Coronary artery (tissue), 2 donors: ENCODE data around the gene GRIA1.

Experiments
- DNase-seq: peaks from one replicate; pipeline ENCODE4 v3.0.0-alpha.2; 2017; ENCODE audit warnings: low spot score
- H3K27ac ChIP-seq, 2 donors: fragments of 200-600 bp; sonication (generic); one replicate each; pipeline ENCODE4 v1.5.1; 2016 to 2019
- H3K4me3 ChIP-seq: fragments of 200-600 bp; sonication (generic); 2 replicates; pipeline ENCODE4 v1.5.1; 2016; ENCODE audit warnings: mild to moderate bottlenecking, moderate library complexity
- TF ChIP-seq, protein P1 (sequence below): fragments of 200-600 bp; sonication (generic); IDR thresholded peaks from one replicate; pipeline ENCODE4 v1.5.1; 2019; ENCODE audit warnings: antibody characterized with exemption

GRIA1 gene

DNA sequence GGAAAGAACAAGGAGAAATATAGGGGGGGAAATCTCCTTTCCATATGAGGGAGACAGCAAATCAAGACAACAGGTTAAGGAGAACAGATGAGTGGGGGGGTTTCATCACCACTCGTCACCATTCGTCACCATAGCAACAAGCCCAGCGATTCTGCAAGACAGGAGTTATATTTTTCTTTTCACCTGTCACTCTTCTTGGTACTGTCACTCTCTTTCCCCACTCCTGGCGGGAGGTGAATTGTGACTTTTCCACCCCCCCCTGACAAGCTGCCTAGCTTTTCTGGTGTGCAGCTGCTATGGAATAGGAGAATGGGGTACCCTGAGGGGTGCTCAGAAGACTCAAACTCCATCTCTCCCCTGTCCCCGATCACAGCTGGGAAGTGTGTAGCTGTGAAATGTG is 308.4 kb downstream of the GRIA1 start:
- TF ChIP-seq, protein P1, sequence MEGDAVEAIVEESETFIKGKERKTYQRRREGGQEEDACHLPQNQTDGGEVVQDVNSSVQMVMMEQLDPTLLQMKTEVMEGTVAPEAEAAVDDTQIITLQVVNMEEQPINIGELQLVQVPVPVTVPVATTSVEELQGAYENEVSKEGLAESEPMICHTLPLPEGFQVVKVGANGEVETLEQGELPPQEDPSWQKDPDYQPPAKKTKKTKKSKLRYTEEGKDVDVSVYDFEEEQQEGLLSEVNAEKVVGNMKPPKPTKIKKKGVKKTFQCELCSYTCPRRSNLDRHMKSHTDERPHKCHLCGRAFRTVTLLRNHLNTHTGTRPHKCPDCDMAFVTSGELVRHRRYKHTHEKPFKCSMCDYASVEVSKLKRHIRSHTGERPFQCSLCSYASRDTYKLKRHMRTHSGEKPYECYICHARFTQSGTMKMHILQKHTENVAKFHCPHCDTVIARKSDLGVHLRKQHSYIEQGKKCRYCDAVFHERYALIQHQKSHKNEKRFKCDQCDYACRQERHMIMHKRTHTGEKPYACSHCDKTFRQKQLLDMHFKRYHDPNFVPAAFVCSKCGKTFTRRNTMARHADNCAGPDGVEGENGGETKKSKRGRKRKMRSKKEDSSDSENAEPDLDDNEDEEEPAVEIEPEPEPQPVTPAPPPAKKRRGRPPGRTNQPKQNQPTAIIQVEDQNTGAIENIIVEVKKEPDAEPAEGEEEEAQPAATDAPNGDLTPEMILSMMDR = no peak
- no peak for DNase-seq
- Histone ChIP-seq H3K27ac (no peak overlapping the region), H3K4me3 (no peak overlapping the region)

DNA sequence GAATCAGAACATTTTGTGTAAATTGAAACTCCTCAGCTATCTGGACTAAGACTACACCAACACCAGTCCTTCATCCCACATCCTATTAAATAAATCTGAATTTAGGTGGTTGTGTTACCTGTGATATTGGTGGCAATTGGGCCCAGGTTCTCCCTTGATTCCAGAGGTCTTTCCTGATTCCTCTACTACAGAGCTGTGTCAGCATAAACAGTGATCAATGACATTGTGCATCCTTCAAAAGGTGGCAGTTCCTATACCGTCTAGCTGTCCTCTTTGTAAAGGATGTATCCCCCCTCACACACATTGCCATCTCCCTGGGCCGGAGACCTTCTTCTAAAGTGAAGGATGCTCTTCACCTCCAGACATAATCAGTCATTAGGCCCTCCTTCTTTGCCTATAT is 309.0 kb downstream of the GRIA1 start:
- H3K4me3 ChIP-seq = no peak overlapping the region
- DNase-seq = no peak
- TF ChIP-seq, protein P1 = no peak
- no peak overlapping the region for H3K27ac ChIP-seq

DNA sequence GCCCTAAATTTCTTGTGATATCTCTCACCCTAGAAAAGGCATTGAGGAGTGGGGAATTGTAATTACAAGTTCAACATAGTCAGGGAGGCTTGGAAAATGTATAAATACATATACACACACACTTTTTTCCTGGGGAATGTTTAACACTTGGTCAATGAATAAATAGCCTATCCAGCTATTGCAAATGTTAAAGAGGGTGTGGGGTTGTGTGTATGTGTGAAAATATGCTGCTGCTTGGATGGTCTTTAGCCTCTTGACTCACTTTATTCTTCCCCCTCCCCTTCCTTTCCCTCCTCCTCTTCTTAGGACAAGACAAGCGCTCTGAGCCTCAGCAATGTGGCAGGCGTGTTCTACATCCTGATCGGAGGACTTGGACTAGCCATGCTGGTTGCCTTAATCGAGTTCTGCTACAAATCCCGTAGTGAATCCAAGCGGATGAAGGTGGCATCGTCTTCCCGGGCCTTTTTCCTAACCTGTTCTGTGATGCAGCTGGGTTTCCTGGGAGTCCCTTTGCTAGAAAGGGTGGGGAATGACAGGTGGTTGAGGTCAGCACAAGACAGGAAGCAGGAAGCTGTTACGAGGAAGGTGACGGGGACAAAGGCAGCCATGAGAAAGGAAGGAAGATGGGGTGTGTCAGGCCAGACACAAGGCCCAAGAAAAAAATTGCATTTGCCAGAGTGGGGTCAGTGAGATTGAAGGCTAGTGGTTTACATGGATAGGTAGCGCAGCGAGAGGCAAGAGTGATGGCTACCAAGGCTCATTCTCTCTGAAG is 311.8 kb downstream of the GRIA1 start:
- Histone ChIP-seq H3K4me3 (no peak overlapping the region), H3K27ac (no peak overlapping the region)
- no peak for DNase-seq
- TF ChIP-seq, protein P1 = no peak

DNA sequence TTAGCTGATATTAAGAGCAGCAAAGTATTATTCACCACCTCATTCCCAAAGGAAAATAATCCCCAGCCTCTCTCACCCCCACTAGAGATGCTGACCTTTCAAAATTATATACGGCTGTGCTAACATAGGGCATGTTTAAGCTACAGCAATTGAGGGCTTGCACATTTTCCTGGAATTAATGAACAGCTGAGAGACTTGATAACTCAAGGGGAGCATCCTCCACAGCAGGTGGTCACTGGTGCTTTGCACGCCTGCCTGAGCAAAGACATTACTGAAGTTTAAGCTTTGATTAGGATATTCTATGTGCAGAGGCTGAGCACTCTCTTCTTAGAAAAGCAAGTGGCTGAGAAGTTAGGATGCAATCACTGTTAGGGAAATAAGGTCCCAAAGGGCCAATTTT is 317.3 kb downstream of the GRIA1 start:
- Histone ChIP-seq H3K4me3 (no peak overlapping the region), H3K27ac (no peak overlapping the region)
- DNase-seq = no peak
- TF ChIP-seq, protein P1 = no peak

DNA sequence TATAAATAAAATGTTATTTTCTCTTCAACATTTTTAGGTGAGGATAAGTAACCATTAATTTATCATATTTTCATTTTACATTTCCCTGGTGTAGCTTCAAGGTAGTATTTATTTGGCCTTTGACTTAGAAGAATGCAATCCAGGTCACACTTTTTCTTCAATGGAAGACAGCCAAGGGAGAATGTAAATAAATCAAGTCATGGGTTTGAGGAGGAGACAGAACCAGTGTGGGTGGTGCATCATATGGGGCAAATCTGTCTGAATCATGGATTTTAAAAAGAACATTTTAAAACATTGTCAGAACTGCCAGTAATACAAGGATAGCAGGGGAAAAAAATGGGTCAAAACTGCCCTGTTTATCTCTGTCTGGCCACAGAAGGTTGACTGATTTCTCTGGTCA is 318.7 kb downstream of the GRIA1 start:
- H3K27ac ChIP-seq = no peak overlapping the region
- no peak for DNase-seq
- H3K4me3 ChIP-seq = no peak overlapping the region
- TF ChIP-seq, protein P1 = no peak

DNA sequence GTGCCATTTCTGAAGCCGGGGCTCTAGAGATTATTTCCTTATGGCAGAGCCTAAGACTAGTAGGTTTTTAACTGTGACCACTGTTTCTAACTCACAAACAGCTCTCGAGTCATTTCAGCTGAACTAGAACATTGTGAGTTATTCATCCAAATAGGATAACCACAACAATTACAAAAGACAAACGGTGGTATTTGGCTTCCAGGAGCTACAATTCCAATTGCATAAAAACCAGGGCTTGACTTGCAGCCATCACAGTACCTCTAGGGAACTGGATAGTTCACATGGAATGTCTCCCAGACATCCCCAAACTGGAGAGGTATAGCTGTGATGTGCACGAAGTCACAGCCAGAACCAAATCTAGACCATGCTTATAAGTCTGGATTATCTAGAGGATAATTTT is 323.4 kb downstream of the GRIA1 start:
- no peak for DNase-seq
- TF ChIP-seq, protein P1 = no peak
- no peak overlapping the region for H3K27ac ChIP-seq
- H3K4me3 ChIP-seq = no peak overlapping the region

DNA sequence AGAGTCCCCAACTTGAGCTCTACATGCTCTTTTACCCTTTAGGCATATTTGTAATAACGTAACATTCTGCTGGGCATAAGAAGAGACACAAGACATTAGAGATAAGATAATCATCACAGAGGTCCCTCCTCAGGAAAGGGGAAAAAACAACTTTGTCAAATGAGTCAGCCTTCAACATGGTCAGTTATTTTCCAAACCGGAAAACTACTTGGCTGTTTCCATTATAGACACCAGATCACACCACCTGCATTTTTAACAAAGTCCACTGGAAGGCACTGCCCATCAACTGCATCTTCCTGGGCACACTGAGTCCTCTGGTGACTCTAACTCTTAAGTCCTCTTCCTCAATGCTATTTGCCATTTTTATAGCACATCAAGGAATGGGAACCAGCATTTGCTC is 326.4 kb downstream of the GRIA1 start:
- no peak overlapping the region for H3K4me3 ChIP-seq

More for the DNA sequence above, 326.4 kb downstream of the GRIA1 start:
- H3K27ac ChIP-seq = no peak overlapping the region
- no peak for DNase-seq
- TF ChIP-seq, protein P1 = no peak
